Frontal cortex (tissue), 4 donors: ENCODE data around the gene CAPRIN2. TPM values are rescaled to one million over a fixed set of nuclear protein-coding genes. Genes with fewer than 3 reads are reported as not detected.

Experiments used
- DNase-seq, 2 donors: peaks; one replicate each; pipeline ENCODE4 v3.0.0; 2012; ENCODE audit warnings: low spot score in 2 of 2
- FAIRE-seq: peaks from 2 replicates; lab custom pipeline; 2012; peaks lifted over from hg19 to GRCh38; lab: Jason Lieb, UNC
- total RNA-seq: library from RNA; depleted of rRNA; stranded (reverse); fragments of >200 nt; gene quantifications from one replicate; pipeline ENCODE4 v1.2.3, GENCODE V29; 2014
- donor health status: control.
- donor health status: control.
- donor health status: control.

The CAPRIN2 gene
- total RNA-seq, 1 donor from 2014 or later = 30.6 TPM

- FAIRE-seq (no peak), DNase-seq (no peak)
Observed at GRCh38 chr12:30764251-30764650, 9.5 kb upstream of the CAPRIN2 start.

GRCh38 chr12:30763053-30763452 lies 8.3 kb upstream of the CAPRIN2 start:
- DNase-seq = no peak
- no peak for FAIRE-seq

- FAIRE-seq (no peak), DNase-seq (no peak)
Observed at GRCh38 chr12:30761730-30762129, 7.0 kb upstream of the CAPRIN2 start.

- FAIRE-seq (no peak), DNase-seq (no peak)
Observed at GRCh38 chr12:30757316-30757715, 2.6 kb upstream of the CAPRIN2 start.

- FAIRE-seq (no peak), DNase-seq (no peak)
Observed at GRCh38 chr12:30756074-30756473, 1.3 kb upstream of the CAPRIN2 start.

GRCh38 chr12:30755395-30755762 lies 628 bp upstream of the CAPRIN2 start:
- DNase-seq = no peak
- FAIRE-seq = no peak

GRCh38 chr12:30754383-30754749 lies 385 bp downstream of the CAPRIN2 start:
- DNase-seq (no peak), FAIRE-seq (no peak)

GRCh38 chr12:30753751-30754382 lies 884 bp downstream of the CAPRIN2 start:
- FAIRE-seq (no peak), DNase-seq (no peak)

GRCh38 chr12:30753233-30753632 lies 1.5 kb downstream of the CAPRIN2 start:
- no peak for DNase-seq
- FAIRE-seq = no peak

GRCh38 chr12:30752255-30752654 lies 2.5 kb downstream of the CAPRIN2 start:
- no peak for DNase-seq
- no peak for FAIRE-seq

GRCh38 chr12:30748147-30748546 lies 6.6 kb downstream of the CAPRIN2 start:
- DNase-seq (no peak), FAIRE-seq (no peak)

GRCh38 chr12:30746190-30746589 lies 8.6 kb downstream of the CAPRIN2 start:
- FAIRE-seq = no peak
- DNase-seq = no peak

- no peak for FAIRE-seq
- DNase-seq = no peak
Observed at GRCh38 chr12:30744321-30744720, 10.4 kb downstream of the CAPRIN2 start.

GRCh38 chr12:30740274-30740673 lies 14.5 kb downstream of the CAPRIN2 start:
- FAIRE-seq = no peak
- no peak for DNase-seq

- no peak for FAIRE-seq
- DNase-seq = no peak
Observed at GRCh38 chr12:30739020-30739419, 15.7 kb downstream of the CAPRIN2 start.

- no peak for FAIRE-seq
- DNase-seq = no peak
Observed at GRCh38 chr12:30732954-30733637, 21.7 kb downstream of the CAPRIN2 start.

- no peak for FAIRE-seq
- no peak for DNase-seq
Observed at GRCh38 chr12:30730011-30730410, 24.7 kb downstream of the CAPRIN2 start.

- DNase-seq (no peak), FAIRE-seq (no peak)
Observed at GRCh38 chr12:30729547-30729946, 25.2 kb downstream of the CAPRIN2 start.

GRCh38 chr12:30726647-30727046 lies 28.1 kb downstream of the CAPRIN2 start:
- DNase-seq (no peak), FAIRE-seq (no peak)

- no peak for FAIRE-seq
- DNase-seq = no peak
Observed at GRCh38 chr12:30725739-30726138, 29.0 kb downstream of the CAPRIN2 start.

GRCh38 chr12:30719060-30719459 lies 35.7 kb downstream of the CAPRIN2 start:
- FAIRE-seq = no peak
- no peak for DNase-seq
